Activated T-helper 1 cell treated with anti-CD3 and anti-CD28 coated beads, Interleukin-2, amount 50 U/mL, for 16 hours (primary cell): ENCODE results near the gene OSMR.

Experiments
- DNase-seq, 2 donors: peaks; one replicate each; pipeline ENCODE4 v3.0.0-alpha.2; 2020; ENCODE audit warnings: low read depth in 1 of 2, low spot score in 1 of 2

OSMR gene

GRCh38 chr5:38845526-38846378 is at the start of gene OSMR:
Gene OSMR (plus strand): TSS chr5:38846012. CDS start chr5:38869045, 23,033 bp downstream.
- DNase-seq, result no peak

- DNase-seq, result no peak
These were observed 49.1 kb upstream of the OSMR start for GRCh38 chr5:38796742-38797108.

- no peak for DNase-seq
These were observed 48.0 kb upstream of the OSMR start for GRCh38 chr5:38797838-38798237.

- DNase-seq, result no peak
These were observed 46.0 kb upstream of the OSMR start for GRCh38 chr5:38799556-38800377.

- DNase-seq, result no peak
These were observed 45.3 kb upstream of the OSMR start for GRCh38 chr5:38800515-38800914.

GRCh38 chr5:38802125-38802524 is 43.7 kb upstream of the OSMR start:
- DNase-seq, result no peak

- no peak for DNase-seq
These were observed 42.6 kb upstream of the OSMR start for GRCh38 chr5:38803246-38803645.

- no peak for DNase-seq
These were observed 39.0 kb upstream of the OSMR start for GRCh38 chr5:38806775-38807258.

GRCh38 chr5:38807570-38808483 is 38.0 kb upstream of the OSMR start:
- no peak for DNase-seq

GRCh38 chr5:38808666-38809343 is 37.0 kb upstream of the OSMR start:
- DNase-seq, result no peak

- no peak for DNase-seq
These were observed 36.1 kb upstream of the OSMR start for GRCh38 chr5:38809388-38810359.

- DNase-seq, result no peak
These were observed 30.9 kb upstream of the OSMR start for GRCh38 chr5:38814879-38815278.

- DNase-seq, result no peak
These were observed 29.5 kb upstream of the OSMR start for GRCh38 chr5:38816083-38817030.

- DNase-seq, result no peak
These were observed 24.1 kb upstream of the OSMR start for GRCh38 chr5:38821679-38822078.

GRCh38 chr5:38823503-38823902 is 22.3 kb upstream of the OSMR start:
- DNase-seq, result no peak

GRCh38 chr5:38824821-38825220 is 21.0 kb upstream of the OSMR start:
- DNase-seq, result no peak

GRCh38 chr5:38825494-38825893 is 20.3 kb upstream of the OSMR start:
- no peak for DNase-seq

- DNase-seq, result no peak
These were observed 18.3 kb upstream of the OSMR start for GRCh38 chr5:38827525-38827924.
